Karpas-422 (cell line): Measurements from ENCODE around the gene SARNP. TPM values are rescaled to one million over a fixed set of nuclear protein-coding genes. Genes with fewer than 3 reads are reported as not detected.
"Not testable (repeated sequence)": the region's sequence is repeated elsewhere in the genome, so short reads cannot be mapped to it uniquely, and the experiment has no call there.

ENCODE experiments used
- DNase-seq: peaks from one replicate; pipeline ENCODE4 v3.0.0-alpha.2; 2015
- H2AFZ ChIP-seq: fragments of 200-600 bp; sonication (generic); 2 replicates; pipeline ENCODE4 v1.6.1; 2014; ENCODE audit warnings: antibody characterized with exemption, low read length, mixed read lengths
- H3K27ac ChIP-seq: fragments of 200-600 bp; sonication (generic); 2 replicates; pipeline ENCODE4 v1.5.1; 2014; ENCODE audit warnings: mild to moderate bottlenecking, low read length, moderate library complexity
- H3K27me3 ChIP-seq: fragments of 200-600 bp; sonication (generic); 2 replicates; pipeline ENCODE4 v1.6.1; 2014; ENCODE audit warnings: low read length, mixed read lengths
- H3K36me3 ChIP-seq: fragments of 200-600 bp; sonication (generic); 2 replicates; pipeline ENCODE4 v1.6.1; 2014; ENCODE audit warnings: low read length, mixed read lengths; ENCODE audit not compliant: insufficient read depth
- H3K4me1 ChIP-seq: fragments of 200-600 bp; sonication (generic); 2 replicates; pipeline ENCODE4 v1.6.1; 2014; ENCODE audit warnings: mild to moderate bottlenecking, low read length, mixed read lengths
- H3K4me2 ChIP-seq: fragments of 200-600 bp; sonication (generic); 2 replicates; pipeline ENCODE4 v1.6.1; 2014; ENCODE audit warnings: low read length, low read depth, mild to moderate bottlenecking; ENCODE audit not compliant: poor library complexity, severe bottlenecking
- H3K4me3 ChIP-seq: fragments of 200-600 bp; sonication (generic); 2 replicates; pipeline ENCODE4 v1.5.1; 2014; ENCODE audit warnings: mild to moderate bottlenecking, antibody characterized with exemption, low read length, mixed read lengths
- H3K79me2 ChIP-seq: fragments of 200-600 bp; sonication (generic); 2 replicates; pipeline ENCODE4 v1.6.1; 2014; ENCODE audit warnings: mild to moderate bottlenecking, low read length, mixed read lengths
- H3K9ac ChIP-seq: fragments of 200-600 bp; sonication (generic); 2 replicates; pipeline ENCODE4 v1.6.0; 2014; ENCODE audit warnings: low read length
- H3K9me2 ChIP-seq: fragments of 200-600 bp; sonication (generic), shearing (Covaris generic); replicated peaks from 2 replicates; pipeline ENCODE4 v1.6.0; 2014; ENCODE audit warnings: mild to moderate bottlenecking, low read length, moderate library complexity; ENCODE audit not compliant: insufficient read depth
- H3K9me3 ChIP-seq: fragments of 300-700, 200-600 bp; sonication (generic); 2 replicates; pipeline ENCODE4 v1.6.1; 2014; ENCODE audit warnings: low read length, mixed read lengths
- H4K20me1 ChIP-seq: fragments of 200-600 bp; sonication (generic); 2 replicates; pipeline ENCODE4 v1.6.1; 2014; ENCODE audit warnings: mild to moderate bottlenecking, antibody characterized with exemption, low read length, low read depth; ENCODE audit not compliant: insufficient read depth
- total RNA-seq: library from RNA; depleted of rRNA; stranded (reverse); fragments of >200 nt; shearing (Covaris generic); gene quantifications from 2 replicates; pipeline ENCODE4 v1.2.3, GENCODE V29; 2014; ENCODE audit warnings: low replicate concordance

SARNP gene
- total RNA-seq, 1 experiment from 2014 or later = 64.9 TPM

- Histone ChIP-seq H2AFZ (no peak overlapping the region), H3K9me2 (no peaks in the 10 kb centered on the region), H3K9me3 (no peaks in the 10 kb centered on the region), H3K9ac (no peak overlapping the region), H3K79me2 (peaks cover 34% of the 10 kb centered on the region; the same call in 1 of the 2 replicates), H3K4me3 (no peak overlapping the region), H3K36me3 (peaks cover 29% of the 10 kb centered on the region), H3K27me3 (no peaks in the 10 kb centered on the region), H3K4me1 (no peaks in the 10 kb centered on the region), H3K4me2 (no peak overlapping the region), H4K20me1 (0 out of 2 replicates have a peak, but pooled peaks cover 3% of the 10 kb centered on the region), H3K27ac (no peak overlapping the region)
- no peak for DNase-seq
Measured at GRCh38 chr12:55771736-55772135, 45.8 kb downstream of the SARNP start.

- Histone ChIP-seq H3K27ac (no peak overlapping the region), H3K9me3 (no peaks in the 10 kb centered on the region), H3K9me2 (no peaks in the 10 kb centered on the region), H3K27me3 (no peaks in the 10 kb centered on the region), H3K9ac (no peak overlapping the region), H3K79me2 (peaks cover 14% of the 10 kb centered on the region; the same call in 1 of the 2 replicates), H3K4me3 (no peak overlapping the region), H2AFZ (no peak overlapping the region), H4K20me1 (no peaks in the 10 kb centered on the region), H3K4me1 (no peaks in the 10 kb centered on the region), H3K4me2 (no peak overlapping the region), H3K36me3 (peaks cover 33% of the 10 kb centered on the region)
- no peak for DNase-seq
Measured at GRCh38 chr12:55767156-55767555, 50.4 kb downstream of the SARNP start.

DNA sequence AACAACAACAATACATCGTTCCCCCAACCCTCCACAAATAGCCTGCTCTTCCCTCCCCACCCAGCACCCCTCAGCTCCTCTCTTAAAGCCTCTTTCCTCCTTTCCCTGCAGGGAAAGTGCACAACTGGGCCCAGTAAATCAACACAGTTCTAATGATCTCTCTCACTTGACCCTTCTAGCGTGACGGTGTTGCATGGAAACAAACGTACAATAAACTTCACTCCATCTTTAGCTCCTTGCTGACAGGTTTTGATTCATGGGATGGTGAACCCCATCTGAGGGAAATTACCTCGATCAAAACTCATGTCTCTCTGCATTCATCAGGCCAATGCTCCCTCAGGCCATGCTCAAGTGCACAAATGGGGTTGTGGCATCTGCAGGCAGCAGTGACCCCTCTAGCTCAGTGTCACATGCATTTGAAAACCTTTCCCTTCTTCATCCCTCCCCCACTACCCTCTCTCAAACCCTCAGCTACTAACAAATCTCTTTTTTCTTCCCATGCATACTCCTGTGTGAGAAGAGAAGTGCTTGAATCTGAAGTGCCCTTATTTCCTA, 51.7 kb downstream of the SARNP start:
- no peaks in the 10 kb centered on the region for H3K9me2 ChIP-seq
- H4K20me1 ChIP-seq = no peaks in the 10 kb centered on the region
- no peak for DNase-seq
- no peaks in the 10 kb centered on the region for H3K4me1 ChIP-seq
- H3K79me2 ChIP-seq = peaks cover 12% of the 10 kb centered on the region; the same call in 1 of the 2 replicates
- no peak overlapping the region for H3K27ac ChIP-seq
- H3K4me2 ChIP-seq = no peak overlapping the region
- H3K9me3 ChIP-seq = no peaks in the 10 kb centered on the region
- H3K27me3 ChIP-seq = no peaks in the 10 kb centered on the region
- no peak overlapping the region for H3K4me3 ChIP-seq
- no peak overlapping the region for H3K9ac ChIP-seq
- H2AFZ ChIP-seq = no peak overlapping the region
- H3K36me3 ChIP-seq = peaks cover 31% of the 10 kb centered on the region

- Histone ChIP-seq H3K4me3 (no peak overlapping the region), H2AFZ (no peak overlapping the region), H3K79me2 (peaks cover 8% of the 10 kb centered on the region; the same call in 1 of the 2 replicates), H3K4me1 (no peaks in the 10 kb centered on the region), H3K9ac (no peak overlapping the region), H4K20me1 (no peaks in the 10 kb centered on the region), H3K27ac (no peak overlapping the region), H3K27me3 (no peaks in the 10 kb centered on the region), H3K9me2 (no peaks in the 10 kb centered on the region), H3K4me2 (no peak overlapping the region), H3K9me3 (no peaks in the 10 kb centered on the region), H3K36me3 (peaks cover 43% of the 10 kb centered on the region)
- no peak for DNase-seq
Measured at GRCh38 chr12:55762646-55763045, 54.9 kb downstream of the SARNP start.

DNA sequence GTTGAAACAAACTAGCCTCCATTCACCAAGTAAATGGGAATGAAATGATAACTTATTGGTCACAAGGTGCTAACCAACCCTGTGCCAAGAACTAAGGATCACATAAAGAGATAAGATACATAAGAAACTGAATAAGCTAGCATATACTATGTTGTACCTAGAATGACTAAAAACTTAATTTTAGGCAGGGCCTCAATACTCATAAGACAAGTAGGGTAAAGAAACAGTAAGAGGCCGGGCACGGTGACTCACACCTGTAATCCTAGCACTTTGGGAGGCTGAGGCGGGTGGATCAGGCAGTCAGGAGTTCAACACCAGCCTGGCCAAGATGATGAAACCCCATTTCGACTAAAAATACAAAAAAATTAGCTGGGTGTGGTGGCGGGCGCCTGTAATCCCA, 56.9 kb downstream of the SARNP start:
- Histone ChIP-seq H3K79me2 (peaks cover 8% of the 10 kb centered on the region), H3K4me1 (no peaks in the 10 kb centered on the region), H4K20me1 (no peaks in the 10 kb centered on the region), H3K4me2 (no peak overlapping the region), H3K36me3 (peaks cover 51% of the 10 kb centered on the region), H2AFZ (no peak overlapping the region), H3K27ac (no peak overlapping the region), H3K27me3 (no peaks in the 10 kb centered on the region), H3K4me3 (no peak overlapping the region), H3K9me2 (no peaks in the 10 kb centered on the region), H3K9me3 (no peaks in the 10 kb centered on the region), H3K9ac (no peak overlapping the region)
- no peak for DNase-seq

DNA sequence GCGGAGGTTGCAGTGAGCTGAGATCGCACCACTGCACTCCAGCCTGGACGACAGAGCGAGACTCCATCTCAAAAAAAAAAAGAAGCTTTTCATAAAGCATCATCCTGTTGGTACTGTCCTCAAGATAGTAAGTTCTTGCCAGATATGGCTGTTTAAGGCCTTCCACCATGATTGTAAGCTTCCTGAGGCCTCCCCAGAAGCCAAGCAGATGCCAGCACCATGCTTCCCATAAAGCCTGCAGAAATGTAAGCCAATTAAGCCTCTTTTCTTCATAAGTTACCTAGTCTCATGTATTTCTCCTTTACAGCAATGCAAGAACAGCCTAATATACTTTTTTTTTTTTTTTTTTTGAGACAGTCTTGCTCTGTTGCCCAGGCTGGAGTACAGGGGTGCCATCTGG, 58.9 kb downstream of the SARNP start:
- H3K9me2 ChIP-seq, H2AFZ ChIP-seq, DNase-seq, H3K9ac ChIP-seq, H3K4me1 ChIP-seq, H3K4me2 ChIP-seq, H3K27me3 ChIP-seq, H3K9me3 ChIP-seq, H3K27ac ChIP-seq, H3K4me3 ChIP-seq, H4K20me1 ChIP-seq: not testable (repeated sequence)
- Histone ChIP-seq H3K79me2 (peaks cover 20% of the 10 kb centered on the region), H3K36me3 (peaks cover 64% of the 10 kb centered on the region)

- H3K4me3 ChIP-seq = no peak overlapping the region
- no peaks in the 10 kb centered on the region for H3K4me1 ChIP-seq
- DNase-seq = no peak
- no peak overlapping the region for H2AFZ ChIP-seq
- H3K27me3 ChIP-seq = no peaks in the 10 kb centered on the region
- H4K20me1 ChIP-seq = no peaks in the 10 kb centered on the region
- no peak overlapping the region for H3K27ac ChIP-seq
- H3K79me2 ChIP-seq = peaks cover 20% of the 10 kb centered on the region
- no peak overlapping the region for H3K9ac ChIP-seq
- H3K36me3 ChIP-seq = peaks cover 64% of the 10 kb centered on the region
- no peak overlapping the region for H3K4me2 ChIP-seq
- H3K9me2 ChIP-seq = no peaks in the 10 kb centered on the region
- no peaks in the 10 kb centered on the region for H3K9me3 ChIP-seq
Measured at GRCh38 chr12:55757701-55758100, 59.8 kb downstream of the SARNP start.

- no peak for DNase-seq
- H3K4me3 ChIP-seq = no peak overlapping the region
- no peaks in the 10 kb centered on the region for H3K9me3 ChIP-seq
- H3K9ac ChIP-seq = no peak overlapping the region
- H3K27me3 ChIP-seq = no peaks in the 10 kb centered on the region
- peaks cover 16% of the 10 kb centered on the region for H3K79me2 ChIP-seq
- H2AFZ ChIP-seq = no peak overlapping the region
- H3K4me1 ChIP-seq = no peaks in the 10 kb centered on the region
- H3K9me2 ChIP-seq = no peaks in the 10 kb centered on the region
- peaks cover 55% of the 10 kb centered on the region for H3K36me3 ChIP-seq
- no peak overlapping the region for H3K4me2 ChIP-seq
- H4K20me1 ChIP-seq = no peaks in the 10 kb centered on the region
- H3K27ac ChIP-seq = no peak overlapping the region
Measured at GRCh38 chr12:55755246-55755645, 62.3 kb downstream of the SARNP start.
